Muscle layer of duodenum (tissue), 2 donors: ENCODE measurements around the gene CDYL.

Source experiments
- H3K27ac ChIP-seq: one replicate; pipeline ENCODE4 v1.7.0; 2013; ENCODE audit warnings: mild to moderate bottlenecking, low read length
- H3K27me3 ChIP-seq: one replicate; pipeline ENCODE4 v1.7.0; 2013; ENCODE audit warnings: low read depth, mild to moderate bottlenecking, control low read depth, low read length
- H3K36me3 ChIP-seq, 2 donors: one replicate each; pipeline ENCODE4 v1.7.0; 2013; ENCODE audit warnings: low read length in 2 of 2, control low read depth in 1 of 2, mild to moderate bottlenecking in 1 of 2; ENCODE audit not compliant: insufficient read depth in 2 of 2, control insufficient read depth in 1 of 2
- H3K4me1 ChIP-seq, 2 donors: one replicate each; pipeline ENCODE4 v1.7.0; 2013; ENCODE audit warnings: low read length in 2 of 2, mild to moderate bottlenecking in 2 of 2, control low read depth in 1 of 2, moderate library complexity in 1 of 2; ENCODE audit not compliant: insufficient read depth in 2 of 2, control insufficient read depth in 1 of 2
- H3K4me3 ChIP-seq, 2 donors: one replicate each; pipeline ENCODE4 v1.7.0; 2013; ENCODE audit warnings: low read length in 2 of 2, low read depth in 1 of 2, mild to moderate bottlenecking in 1 of 2
- H3K9me3 ChIP-seq, 2 donors: one replicate each; pipeline ENCODE4 v1.7.0; 2013; ENCODE audit warnings: low read length in 2 of 2, control low read depth in 1 of 2, mild to moderate bottlenecking in 1 of 2; ENCODE audit not compliant: control insufficient read depth in 1 of 2
- donor health status: healthy.

CDYL gene

DNA sequence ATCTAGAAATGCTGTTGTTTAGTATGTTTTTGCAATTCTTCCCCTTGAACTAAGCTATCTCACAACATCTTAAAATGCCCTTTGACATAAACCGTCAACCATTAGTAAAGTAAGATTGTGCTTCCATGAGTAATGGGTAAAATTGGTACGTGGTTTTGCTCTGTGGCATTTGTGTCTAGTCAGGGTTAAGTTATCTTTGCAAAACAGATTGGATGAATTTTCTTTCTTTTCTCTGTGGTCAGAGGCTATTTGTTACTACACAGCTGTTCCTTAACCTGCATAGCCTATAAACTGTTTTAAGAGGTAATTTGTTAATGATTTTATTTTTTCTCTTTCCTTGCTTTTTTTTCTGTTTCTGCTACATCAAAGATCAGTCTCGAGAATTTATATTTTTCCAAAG lies 152.2 kb downstream of the CDYL start:
- Histone ChIP-seq H3K9me3 (no peaks in the 10 kb centered on the region), H3K4me1 (peaks cover 4 to 20% of the 10 kb centered on the region in 2 donors), H3K27ac (no peak overlapping the region), H3K4me3 (no peak overlapping the region), H3K36me3 (no peaks in the 10 kb centered on the region), H3K27me3 (no peaks in the 10 kb centered on the region)

DNA sequence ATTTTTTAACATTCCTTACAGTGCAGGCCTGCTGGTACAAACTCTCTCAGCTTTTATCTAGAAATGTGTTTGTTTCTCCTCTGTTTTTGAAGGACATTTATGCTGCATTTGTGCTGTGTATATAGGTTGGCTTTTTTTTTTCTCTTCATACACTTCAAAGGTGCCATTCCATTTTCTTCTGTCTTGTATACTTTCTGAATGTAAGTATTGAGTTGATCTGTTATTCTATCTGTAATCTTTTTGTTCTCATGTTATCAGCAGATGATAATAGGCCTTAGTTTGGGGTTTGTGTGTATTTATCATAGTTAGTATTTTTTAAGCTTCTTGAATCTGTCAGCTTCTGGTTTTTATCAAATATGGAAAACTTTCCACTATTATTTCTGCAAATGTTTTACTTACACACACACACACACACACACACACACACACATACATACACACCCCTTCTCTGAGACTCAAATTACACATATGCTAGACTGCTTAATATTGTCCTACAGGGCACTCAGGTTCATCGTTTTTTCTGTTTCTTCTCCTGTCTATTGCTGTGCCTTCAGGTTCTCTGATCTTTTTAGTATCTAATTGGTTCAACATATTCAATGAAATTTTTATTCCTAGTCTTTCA lies 153.0 kb downstream of the CDYL start:
- no peaks in the 10 kb centered on the region for H3K27me3 ChIP-seq
- no peak overlapping the region for H3K4me3 ChIP-seq
- no peaks in the 10 kb centered on the region for H3K9me3 ChIP-seq
- H3K36me3 ChIP-seq: no peaks in the 10 kb centered on the region
- no peak overlapping the region for H3K27ac ChIP-seq
- peaks cover 4 to 20% of the 10 kb centered on the region in 2 donors for H3K4me1 ChIP-seq

DNA sequence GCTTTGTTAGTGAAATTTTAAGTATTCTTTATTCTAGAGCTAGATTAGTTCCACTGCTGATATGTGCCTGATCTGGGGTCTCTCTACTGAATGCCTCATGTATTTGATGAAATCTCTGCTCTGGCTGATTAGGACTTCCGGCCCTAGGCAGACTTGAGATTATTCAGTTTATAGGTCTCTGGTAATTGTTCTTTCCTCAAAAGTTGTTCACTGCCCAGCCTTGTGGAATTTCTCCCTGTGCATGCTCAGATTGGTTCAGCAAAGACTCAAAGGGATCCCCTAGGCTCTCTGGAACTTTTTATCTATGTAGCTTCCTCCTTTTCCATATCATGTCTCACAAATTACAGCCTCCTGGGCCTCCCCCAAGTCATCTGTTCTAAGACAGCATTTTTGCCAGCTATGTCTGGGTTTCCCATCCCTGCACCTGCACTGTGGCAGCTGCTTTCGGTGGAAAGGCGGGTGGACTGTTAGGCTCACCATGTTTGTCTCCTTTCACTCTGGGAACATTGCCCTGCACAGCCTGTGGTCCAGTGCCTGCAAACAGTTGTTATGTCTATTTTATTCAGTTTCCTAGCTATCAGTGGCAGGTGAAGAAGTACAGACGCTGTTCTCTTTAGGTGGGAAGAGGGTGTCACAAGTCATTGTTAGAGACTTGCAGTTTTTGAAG lies 154.0 kb downstream of the CDYL start:
- no peak overlapping the region for H3K27ac ChIP-seq
- no peaks in the 10 kb centered on the region for H3K27me3 ChIP-seq
- no peaks in the 10 kb centered on the region for H3K9me3 ChIP-seq
- peaks cover 4 to 20% of the 10 kb centered on the region in 2 donors for H3K4me1 ChIP-seq
- no peaks in the 10 kb centered on the region for H3K36me3 ChIP-seq
- no peak overlapping the region for H3K4me3 ChIP-seq

DNA sequence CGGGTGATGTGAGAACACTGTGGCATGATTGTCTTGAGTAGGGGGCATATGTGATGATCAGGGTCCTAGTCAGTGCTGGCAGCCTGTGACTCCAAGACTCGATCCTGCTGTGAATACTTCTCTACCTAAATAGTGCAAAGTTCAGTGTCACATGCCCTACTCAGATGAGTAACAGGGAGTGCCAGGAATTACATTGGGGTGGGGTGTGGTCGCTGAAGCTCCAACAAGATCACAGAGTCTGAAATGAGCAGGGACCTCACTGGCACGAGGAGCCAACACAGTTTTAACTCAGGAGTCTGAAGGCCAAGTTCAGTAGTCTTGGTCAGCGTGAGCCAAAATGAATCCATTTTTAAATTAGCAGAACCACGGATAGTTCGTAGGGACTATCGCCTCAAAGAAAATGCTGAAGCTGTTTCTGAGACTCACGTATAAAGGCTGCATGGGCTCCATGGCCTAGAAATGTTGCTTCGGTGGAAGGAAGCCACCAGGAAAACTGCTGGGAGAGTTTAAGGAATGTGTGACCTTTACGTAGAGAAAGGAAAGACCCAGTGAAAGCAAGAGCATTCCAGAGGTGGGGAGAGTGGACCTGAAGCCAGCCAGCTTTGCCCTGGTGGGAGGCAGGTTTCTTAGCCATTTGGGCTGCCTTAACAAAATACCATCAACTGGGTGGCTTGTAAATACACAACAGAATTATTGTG lies 155.5 kb downstream of the CDYL start:
- no peaks in the 10 kb centered on the region for H3K27me3 ChIP-seq
- H3K9me3 ChIP-seq: no peaks in the 10 kb centered on the region
- no peaks in the 10 kb centered on the region for H3K36me3 ChIP-seq
- peaks cover 4 to 20% of the 10 kb centered on the region in 2 donors for H3K4me1 ChIP-seq
- H3K27ac ChIP-seq: no peak overlapping the region
- H3K4me3 ChIP-seq: no peak overlapping the region

DNA sequence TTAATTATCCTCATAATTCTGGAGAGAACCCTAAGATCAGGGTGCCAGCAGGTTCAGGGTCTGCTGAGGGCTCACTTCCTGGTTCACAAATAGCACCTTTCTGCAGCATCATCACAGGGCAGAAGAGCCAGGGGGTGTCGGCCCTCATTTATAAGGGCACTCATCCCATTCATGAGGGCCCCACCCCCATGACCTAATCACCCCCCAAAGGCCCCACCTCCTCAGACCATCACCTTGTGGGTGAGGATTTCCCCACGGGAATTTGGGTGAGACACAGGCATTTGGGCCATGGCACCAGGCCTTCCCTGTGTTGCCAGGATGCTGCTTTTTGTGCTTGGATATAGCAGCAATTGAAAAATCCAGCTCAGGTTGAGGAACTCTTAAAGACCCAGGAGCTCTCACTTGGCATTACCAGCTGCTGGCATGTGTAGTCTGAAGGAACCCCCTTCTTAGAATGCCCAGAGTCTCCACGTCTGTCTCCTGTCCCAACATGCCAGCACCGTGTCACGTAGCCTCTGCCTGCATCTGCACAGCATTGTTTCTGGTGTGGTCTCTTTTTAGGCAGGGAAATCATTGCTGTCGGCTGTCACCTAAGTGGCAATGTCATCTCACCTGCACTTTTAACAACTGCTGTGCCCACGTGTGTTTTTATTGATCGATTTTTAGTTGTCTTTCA lies 156.2 kb downstream of the CDYL start:
- Histone ChIP-seq H3K27ac (no peak overlapping the region), H3K9me3 (no peaks in the 10 kb centered on the region), H3K4me1 (peaks cover 4 to 20% of the 10 kb centered on the region in 2 donors), H3K4me3 (no peak overlapping the region), H3K36me3 (no peaks in the 10 kb centered on the region), H3K27me3 (no peaks in the 10 kb centered on the region)

DNA sequence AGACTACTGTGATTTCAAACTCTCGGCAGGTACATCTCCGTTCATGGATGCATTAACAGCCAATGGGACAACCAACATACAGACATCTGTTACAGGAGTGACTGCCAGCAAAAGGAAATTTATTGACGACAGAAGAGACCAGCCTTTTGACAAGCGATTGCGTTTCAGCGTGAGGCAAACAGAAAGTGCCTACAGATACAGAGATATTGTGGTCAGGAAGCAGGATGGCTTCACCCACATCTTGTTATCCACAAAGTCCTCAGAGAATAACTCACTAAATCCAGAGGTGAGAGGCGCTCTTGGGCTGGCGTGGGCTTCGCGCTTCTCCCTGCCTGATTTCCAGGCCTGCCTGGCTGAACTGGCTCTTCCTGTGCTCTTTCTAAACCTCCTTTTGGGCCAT lies 159.3 kb downstream of the CDYL start:
- Histone ChIP-seq H3K36me3 (peaks cover 0 to 4% of the 10 kb centered on the region in 2 donors), H3K27me3 (no peaks in the 10 kb centered on the region), H3K27ac (no peak overlapping the region), H3K9me3 (no peaks in the 10 kb centered on the region), H3K4me3 (no peak overlapping the region), H3K4me1 (peaks cover 4 to 15% of the 10 kb centered on the region in 2 donors)

DNA sequence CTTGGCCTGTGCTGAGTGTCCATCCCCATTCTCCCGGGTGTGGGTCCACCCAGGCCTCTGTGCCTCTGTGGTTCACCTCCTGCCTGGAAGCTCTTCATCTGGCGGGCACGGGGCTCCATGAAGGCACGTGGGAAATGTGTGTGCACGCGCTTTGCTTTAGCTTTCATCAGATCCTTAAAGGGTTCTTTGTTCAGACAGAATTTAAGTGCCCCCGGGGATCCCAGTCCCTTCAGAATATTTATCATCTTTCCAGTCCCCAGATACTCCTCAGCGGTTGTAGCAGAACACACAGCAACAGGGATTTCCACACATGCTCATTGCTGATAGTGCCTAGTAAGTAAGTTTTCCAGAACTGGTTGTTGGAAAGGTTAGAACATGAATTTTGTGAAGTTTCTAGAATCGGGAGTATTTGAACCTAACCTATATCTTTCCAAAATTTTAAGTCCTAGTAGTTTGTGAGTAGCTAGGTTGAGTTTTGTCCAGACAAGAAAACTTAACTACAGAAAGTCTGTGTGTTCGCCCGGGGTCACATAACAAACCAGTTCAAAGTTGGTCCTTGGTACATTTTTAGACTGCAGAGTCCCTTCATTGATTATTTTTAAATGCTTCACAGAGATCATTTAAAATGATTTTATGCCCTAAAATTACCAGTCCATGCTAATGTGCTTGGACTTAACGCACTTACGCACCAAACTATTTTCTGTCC lies 159.9 kb downstream of the CDYL start:
- no peak overlapping the region for H3K4me3 ChIP-seq
- no peaks in the 10 kb centered on the region for H3K27me3 ChIP-seq
- H3K27ac ChIP-seq: no peak overlapping the region
- peaks cover 0 to 4% of the 10 kb centered on the region in 2 donors for H3K36me3 ChIP-seq
- H3K9me3 ChIP-seq: no peaks in the 10 kb centered on the region
- H3K4me1 ChIP-seq: peaks cover 4 to 14% of the 10 kb centered on the region in 2 donors

DNA sequence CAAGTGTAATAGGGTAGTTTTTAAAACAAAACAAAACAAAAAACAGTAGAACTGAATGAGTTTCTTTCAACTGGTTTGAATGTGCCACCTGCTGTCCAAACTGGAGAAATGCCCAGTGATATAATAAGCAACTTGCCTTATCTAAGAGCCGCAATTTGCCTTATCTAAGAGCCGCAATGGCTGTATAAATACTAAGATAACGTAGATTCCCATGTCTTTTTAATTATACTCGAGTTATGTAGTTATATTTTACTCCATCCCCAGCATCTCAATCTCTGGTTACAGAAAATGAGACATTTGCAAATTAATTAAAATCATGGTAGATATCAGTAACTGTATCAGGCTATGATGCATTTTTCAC lies 160.5 kb downstream of the CDYL start:
- Histone ChIP-seq H3K27ac (no peak overlapping the region), H3K36me3 (peaks cover 0 to 4% of the 10 kb centered on the region in 2 donors), H3K4me3 (no peak overlapping the region), H3K27me3 (no peaks in the 10 kb centered on the region), H3K4me1 (peaks cover 5 to 9% of the 10 kb centered on the region in 2 donors), H3K9me3 (no peaks in the 10 kb centered on the region)

DNA sequence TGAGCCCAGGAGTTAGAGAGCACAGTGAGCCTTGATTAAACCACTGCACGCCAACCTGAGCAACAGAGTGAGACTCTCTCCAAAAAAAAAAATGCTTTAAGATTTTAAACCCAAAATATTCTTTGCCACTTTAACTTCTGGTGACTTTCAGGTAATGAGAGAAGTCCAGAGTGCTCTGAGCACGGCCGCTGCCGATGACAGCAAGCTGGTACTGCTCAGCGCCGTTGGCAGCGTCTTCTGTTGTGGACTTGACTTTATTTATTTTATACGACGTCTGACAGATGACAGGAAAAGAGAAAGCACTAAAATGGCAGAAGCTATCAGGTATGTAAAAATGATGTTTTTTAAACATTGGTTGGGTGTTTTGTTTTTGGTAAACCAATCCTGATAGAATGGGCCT lies 161.2 kb downstream of the CDYL start:
- Histone ChIP-seq H3K4me1 (peaks cover 9 to 10% of the 10 kb centered on the region in 2 donors), H3K4me3 (no peak overlapping the region), H3K9me3 (no peaks in the 10 kb centered on the region), H3K27me3 (no peaks in the 10 kb centered on the region), H3K27ac (no peak overlapping the region), H3K36me3 (peaks cover 0 to 4% of the 10 kb centered on the region in 2 donors)

DNA sequence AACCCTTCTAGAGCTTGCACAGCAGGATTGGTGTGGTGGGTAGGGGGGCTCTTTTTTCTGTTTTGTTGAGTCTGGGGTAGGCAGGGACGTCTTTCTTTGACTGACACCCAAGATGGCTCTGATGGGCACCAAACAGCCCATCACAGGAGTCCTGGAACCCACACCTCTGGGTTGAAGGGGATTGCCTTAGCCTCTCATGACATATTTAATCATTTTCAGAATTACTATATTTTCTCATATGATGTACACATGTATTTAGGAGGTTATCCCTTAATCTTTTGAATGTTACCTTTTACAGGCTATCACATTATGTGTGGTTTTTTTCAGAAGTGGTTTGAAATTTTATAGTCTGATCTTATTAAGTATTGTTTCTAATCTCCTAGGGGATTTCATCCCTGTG lies 163.0 kb downstream of the CDYL start:
- Histone ChIP-seq H3K27ac (no peak overlapping the region), H3K36me3 (peaks cover 0 to 4% of the 10 kb centered on the region in 2 donors), H3K4me3 (no peak overlapping the region), H3K4me1 (peaks cover 15 to 16% of the 10 kb centered on the region in 2 donors), H3K9me3 (no peaks in the 10 kb centered on the region), H3K27me3 (no peaks in the 10 kb centered on the region)

DNA sequence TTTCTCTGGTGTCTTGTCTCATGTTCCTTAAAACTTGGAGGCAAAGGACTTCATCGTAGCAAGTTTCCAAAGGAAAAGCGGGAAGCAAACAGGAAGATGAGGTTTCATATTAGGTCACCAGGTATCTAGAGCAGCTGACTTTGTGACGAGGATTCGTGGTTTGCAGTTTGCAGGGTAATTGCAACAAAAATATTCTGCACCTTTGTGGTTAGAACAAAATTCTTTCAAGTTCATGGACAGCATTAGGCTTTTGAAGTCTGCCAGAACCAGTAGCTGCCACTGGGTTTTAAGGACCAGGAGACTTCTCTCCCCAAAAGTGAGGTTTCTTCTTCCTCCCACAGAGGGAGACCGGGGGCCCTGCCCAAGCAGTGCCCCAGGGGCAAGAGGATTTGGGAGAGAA lies 164.2 kb downstream of the CDYL start:
- H3K4me1 ChIP-seq: peaks cover 15 to 16% of the 10 kb centered on the region in 2 donors
- no peaks in the 10 kb centered on the region for H3K27me3 ChIP-seq
- H3K36me3 ChIP-seq: peaks cover 7 to 10% of the 10 kb centered on the region in 2 donors
- no peak overlapping the region for H3K4me3 ChIP-seq
- no peak overlapping the region for H3K27ac ChIP-seq
- H3K9me3 ChIP-seq: no peaks in the 10 kb centered on the region
